Stimulated activated CD8-positive, alpha-beta memory T cell treated with anti-CD3 and anti-CD28 coated beads, Interleukin-15, amount 100 ng/mL, for 24 hours (primary cell): ENCODE data around the gene ZDHHC3.
"Not testable (repeated sequence)": the region's sequence is repeated elsewhere in the genome, so short reads cannot be mapped to it uniquely, and the experiment has no call there.

Experiments
- DNase-seq: peaks from one replicate; pipeline ENCODE4 v3.0.0-alpha.2; 2020; ENCODE audit warnings: low read depth

The ZDHHC3 gene

DNA sequence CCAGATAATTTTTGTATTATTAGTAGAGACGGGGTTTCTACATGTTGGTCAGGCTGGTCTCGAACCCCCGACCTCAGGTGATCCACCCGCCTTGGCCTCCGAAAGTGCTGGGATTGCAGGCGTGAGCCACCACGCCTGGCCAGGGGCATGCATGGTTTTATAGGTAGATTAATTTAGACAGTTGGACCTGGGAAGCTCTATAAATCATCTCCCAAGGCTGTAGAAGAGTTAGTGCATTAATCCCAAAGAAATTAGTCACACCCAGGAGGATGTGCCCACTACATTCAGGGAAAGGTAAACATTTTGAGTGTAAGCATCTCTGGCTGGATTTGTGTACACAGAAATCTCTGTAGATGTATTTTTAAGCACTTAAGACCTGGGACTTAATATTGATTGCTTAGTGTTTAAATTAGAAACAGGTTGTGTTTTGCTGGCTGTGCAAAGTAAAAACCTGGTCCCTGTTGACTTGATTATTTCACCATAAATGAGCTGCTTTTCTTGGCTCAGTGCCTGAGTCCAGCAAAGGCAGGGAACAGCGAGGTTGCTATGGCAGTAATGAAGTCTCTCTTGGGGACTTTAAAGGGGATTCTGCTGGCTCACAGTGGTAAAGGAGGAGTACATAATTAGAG lies 19.3 kb upstream of the ZDHHC3 start:
- no peak for DNase-seq

DNA sequence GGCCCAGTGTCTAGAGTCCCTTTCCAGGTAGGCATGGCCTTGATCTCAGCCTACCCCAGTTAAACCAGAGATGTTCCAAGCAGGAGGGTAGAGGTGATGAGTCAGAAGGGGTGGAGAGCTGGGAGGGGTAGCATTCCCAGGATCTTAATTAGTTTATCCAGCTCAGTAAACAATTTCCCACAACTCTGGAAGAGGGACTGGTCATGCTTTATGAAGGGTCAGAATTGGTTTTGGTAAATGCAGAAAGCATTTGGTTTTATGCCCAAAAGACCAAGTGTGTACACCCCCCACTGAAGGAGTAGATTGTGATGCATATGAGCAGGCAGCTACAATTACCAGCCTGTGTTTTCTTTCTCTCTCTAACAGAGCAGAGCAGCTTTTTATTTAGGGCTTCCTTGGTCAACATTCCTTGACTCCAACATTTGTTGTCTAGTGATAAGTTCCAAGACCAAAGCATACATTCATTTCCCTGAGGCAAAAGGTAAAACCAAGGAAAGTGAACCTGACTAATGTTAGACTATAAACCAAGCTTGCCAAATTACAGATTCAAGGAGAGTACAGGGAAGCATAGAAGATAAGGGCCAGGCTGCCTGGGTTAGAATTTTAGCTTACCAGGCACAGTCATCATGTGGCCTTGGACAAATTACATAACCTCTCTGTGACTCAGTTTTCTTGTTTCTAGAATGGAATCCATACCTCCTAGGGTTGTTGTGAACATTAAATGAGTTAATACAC lies 17.7 kb upstream of the ZDHHC3 start:
- no peak for DNase-seq

DNA sequence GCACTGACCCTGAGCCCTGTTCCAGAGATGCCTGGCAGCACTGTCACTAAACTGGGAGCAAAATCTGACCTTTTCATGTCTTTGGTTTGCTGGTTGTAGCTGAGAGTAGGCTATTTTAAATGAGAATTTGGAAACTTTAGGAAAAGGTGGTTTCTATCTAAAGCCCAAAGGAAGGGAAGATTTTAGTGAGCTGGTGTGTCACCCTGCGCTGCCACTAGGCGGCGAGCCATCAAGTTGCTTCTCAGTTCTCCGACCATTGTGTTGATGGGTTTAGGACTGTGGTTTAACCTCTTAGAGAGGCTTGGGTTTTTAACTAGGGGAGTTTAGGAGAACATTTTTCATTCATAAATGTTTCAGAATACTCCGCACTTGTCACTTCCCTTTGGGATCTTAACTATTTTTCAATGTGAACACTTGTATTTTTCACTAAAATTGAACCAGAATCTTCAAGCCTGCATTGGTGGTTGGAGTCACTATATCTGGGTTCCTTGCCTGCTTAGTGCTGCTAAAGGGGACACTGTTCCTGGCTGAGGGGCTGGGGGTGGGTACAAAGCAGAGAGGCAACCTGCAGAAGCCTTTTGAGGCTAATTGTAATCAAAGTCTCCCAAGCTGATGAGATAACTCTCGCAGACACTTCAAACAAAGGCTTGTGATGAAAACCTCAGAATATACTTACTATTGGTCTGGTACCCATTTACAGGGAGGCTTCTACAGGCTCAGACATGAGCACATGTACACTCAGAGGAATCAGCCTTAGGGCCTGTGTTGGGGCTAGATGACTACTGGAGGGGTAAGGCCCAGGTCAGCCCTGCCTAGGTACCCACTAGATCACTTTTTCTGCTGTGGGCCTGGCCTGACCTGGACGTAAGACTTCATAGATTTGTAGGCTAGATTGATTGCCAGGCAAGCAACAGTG lies 16.8 kb upstream of the ZDHHC3 start:
- no peak for DNase-seq

DNA sequence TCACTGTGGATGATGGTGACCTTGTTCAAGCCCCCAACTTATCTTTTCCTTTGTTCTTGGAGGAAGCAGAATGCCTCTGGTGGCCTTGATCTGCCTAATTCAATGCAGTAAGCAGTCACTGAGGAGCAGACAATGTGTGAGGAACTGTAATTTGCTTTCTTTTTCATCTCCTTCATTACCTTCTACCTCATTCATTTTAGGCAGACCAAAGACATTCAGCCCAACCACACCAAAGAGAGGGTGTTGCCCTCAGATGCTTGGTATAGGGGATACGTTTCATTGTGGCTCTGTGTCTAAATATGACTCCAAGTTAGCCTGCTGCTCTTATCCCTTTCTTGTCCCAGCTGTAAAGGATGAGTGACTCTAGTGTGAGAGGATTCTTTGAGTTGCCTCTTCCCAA lies 15.4 kb upstream of the ZDHHC3 start:
- no peak for DNase-seq

DNA sequence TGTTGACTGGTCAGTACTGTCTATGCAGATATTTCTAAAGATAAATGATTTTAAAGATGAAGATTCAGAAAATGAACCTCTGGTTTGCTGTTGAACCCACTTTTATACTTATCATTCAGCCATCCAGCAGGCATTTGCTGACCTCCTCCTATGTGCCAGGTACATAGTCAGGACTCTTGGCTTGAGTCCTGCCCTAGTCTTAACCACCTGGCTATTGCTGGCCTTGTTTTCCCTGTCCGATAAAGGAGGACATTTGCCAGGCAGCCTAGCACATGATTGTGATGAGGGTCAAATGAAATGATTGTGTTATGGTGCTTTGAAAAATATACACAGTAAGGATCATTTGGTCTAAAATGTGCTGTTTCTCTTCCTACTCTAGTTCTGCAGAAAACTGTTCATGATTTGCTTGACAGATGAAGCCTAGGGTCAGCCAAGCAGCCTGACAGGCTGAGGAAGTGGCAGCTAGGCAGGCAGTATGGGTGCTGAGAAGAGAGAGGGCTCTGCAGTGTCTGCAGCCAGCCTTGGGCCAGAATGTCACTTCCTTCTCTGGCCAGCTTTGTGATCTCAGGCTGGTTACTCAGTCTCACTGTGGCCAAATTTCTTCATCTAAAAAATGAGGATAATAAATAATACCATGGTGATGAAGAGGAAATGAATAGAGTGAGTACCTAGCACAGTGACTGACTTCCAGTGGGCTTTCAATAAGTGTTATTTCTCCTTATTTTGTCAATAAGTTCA lies 13.8 kb upstream of the ZDHHC3 start:
- DNase-seq: no peak

DNA sequence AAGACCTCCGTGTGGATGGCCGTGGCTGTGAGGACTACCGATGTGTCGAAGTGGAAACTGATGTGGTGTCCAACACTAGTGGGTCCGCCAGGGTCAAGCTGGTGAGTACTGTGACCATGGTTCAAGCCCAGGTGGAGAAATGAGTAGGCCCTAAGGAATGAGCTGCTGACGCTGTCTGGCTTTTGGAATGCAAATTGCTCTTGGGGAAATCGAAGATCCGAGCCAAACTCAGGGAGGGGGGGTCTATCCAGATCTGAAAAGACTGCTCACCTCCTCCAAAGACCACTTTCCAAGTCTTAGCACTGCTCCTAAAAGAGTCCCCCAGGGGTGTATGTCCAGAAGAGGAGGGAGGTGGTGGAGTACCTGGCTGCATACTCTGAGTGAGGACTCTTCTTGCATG lies 13.2 kb upstream of the ZDHHC3 start:
- no peak for DNase-seq

DNA sequence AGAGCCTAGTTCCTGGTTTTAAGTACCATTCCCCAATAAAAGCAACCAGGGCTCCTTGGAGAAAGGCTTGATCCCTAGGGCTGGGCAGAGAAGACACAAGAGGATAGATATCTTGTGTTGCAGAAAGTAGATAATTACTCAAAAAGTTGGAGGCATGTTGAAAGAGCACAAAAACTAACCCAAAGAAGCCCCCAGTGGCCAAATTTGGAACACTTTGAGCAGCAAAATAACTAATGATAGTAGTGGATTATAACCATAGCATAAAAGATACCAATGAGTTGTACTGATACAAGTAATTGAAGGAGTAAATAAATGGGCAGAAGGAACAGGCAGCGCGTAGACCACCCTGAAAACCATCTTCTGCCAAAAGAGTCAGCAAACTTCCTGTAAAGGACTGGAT lies 12.1 kb upstream of the ZDHHC3 start:
- no peak for DNase-seq

DNA sequence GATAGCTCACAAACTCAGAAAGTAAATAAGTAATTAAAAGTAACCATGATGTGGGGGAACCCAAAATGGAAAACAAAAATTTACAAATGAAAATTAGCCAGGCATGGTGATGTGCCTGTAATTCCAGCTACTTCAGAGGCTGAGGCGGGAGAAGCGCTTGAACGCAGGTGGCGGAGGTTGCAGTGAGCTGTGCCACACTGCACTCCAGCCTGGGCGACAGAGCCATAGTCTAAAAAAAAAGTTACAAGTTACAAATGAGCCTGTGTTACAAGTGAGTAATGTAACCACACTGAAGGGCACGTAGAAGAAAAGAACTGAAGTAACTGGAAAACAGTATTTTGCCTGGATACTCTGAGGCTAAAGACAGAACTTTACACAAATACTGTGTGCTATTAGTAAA lies 11.4 kb upstream of the ZDHHC3 start:
- no peak for DNase-seq

DNA sequence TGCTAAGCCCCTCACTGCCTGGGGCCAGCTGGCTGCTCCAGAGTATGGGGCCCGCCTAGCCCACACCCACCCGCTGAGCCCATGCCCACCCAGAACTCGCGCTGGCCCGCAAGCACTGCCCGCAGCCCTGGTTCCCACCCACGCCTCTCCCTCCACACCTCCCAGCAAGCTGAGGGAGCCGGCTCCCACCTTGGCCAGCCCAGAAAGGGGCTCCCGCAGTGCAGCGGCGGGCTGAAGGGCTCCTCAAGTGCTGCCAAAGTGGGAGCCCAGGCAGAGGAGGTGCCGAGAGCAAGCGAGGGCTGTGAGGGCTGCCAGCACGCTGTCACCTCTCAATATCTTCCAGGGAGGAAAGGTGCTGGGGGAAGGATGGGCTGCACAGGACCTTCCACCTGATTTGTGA lies 10.4 kb upstream of the ZDHHC3 start:
- not testable (repeated sequence) for DNase-seq

DNA sequence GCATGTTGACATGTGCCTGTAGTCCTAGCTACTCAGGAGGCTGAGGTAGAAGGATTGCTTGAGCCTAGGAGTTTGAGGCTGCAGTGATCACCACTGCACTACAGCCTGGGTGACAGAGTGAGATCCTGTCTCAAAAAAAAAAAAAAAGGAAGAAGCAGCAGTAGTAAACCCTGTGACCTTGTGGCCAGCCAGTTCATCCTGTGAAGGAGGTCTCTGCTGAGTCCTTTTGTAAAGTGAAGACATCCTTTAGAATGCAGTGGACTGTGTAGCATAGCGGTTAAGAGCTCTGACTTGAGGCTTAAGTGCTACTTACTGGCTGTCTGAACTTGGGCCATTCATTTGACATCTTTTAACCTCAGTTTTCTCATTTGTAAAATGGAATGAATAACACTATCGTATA lies 8.4 kb upstream of the ZDHHC3 start:
- DNase-seq: no peak

DNA sequence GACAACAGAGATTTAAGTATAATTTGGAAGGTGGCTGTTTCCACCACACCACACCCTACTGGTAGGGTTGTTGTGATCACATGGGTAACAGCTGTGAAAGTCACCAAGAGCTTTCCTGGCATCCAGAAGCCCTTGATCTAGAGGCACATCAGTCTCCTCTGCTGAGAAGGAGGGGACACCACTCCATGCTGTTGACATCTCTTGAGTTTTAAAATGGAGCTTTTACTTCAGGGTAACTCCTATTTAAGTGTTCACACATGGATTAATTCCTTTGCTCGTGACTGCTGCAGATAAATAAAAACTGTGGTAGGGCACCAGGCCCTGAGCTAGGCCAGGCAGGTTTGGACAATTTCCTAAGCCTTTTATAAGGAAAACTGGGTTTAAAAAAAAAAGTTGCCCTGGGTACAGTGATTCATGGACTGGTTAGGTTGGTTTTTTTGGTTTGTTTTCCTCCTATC lies 7.5 kb upstream of the ZDHHC3 start:
- no peak for DNase-seq

DNA sequence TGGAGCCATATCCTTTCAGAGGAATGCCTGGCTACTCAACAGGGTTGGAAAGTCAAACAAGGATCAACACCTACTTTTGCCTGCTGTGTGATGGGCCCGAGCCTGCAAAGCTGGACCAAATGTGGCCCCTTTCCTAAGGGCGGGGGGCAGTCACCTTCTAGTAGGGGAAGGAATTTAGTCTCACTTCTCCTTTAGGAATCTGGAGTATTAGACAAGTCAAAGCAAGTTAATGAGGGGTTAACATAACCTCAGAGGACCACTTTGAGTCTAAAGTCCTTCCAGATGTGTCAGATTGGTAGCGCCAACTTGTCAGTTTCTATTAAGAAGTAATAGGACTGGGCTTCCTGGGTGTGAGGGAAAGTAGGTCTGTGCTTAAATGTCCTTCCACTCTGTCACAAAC lies 6.8 kb upstream of the ZDHHC3 start:
- no peak for DNase-seq

DNA sequence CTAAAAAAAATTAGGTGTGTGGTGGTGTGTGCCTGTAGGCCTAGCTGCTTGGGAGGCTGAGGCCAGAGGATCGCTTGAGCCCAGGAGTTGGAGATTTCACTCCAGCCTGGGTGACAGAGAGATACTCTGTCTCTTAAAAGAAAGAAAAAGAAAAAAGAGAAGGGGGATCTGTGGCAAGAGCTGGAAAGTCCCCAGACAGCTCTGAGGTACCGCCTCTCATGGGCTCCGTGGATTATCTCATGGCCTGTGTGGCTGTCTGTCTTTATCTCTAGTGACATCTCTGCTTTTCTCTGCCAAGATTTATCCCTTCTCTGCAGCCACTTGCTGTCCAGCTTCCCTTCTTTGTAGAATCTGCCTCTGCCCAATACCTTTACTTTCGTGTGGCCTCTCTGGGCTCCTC lies 5.8 kb upstream of the ZDHHC3 start:
- DNase-seq: no peak

DNA sequence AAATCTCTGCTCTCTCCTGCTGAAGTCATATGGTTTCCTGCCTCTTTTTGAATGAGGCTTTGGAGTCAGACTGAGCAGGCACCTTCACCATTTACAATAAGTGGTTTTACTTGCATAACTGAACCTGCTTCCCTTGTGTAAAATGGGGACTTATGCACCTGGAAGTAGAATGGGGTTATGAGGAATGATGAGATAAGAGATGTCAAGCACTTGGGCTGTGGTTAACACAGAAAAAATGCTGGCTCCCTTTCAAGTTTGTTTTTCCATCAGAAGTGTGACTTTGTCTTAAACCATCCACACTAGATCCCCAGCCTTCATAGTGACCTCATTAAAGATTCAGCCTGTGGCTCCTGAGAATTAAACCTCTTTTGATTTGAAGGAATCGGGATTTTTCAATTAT lies 5.2 kb upstream of the ZDHHC3 start:
- DNase-seq: no peak

DNA sequence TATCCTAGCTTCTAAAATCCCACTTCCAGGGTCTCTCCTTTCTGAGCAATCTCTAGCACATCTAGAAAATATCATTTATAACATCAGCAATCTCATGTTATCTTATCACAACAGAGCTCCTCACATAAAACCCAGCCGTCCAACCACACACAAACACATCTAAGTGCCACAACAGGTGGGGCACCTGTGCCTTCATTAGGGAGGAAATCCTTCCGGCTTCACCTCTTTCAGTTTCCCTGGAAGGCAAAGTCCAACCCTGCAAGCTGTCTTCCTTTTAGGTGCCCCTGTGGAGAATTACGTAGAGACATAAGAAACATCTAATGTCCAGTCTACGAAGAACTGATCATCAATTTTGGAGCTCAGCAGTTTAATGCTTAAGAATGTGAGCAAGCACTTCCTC lies 1.6 kb downstream of the ZDHHC3 start:
- DNase-seq: no peak

DNA sequence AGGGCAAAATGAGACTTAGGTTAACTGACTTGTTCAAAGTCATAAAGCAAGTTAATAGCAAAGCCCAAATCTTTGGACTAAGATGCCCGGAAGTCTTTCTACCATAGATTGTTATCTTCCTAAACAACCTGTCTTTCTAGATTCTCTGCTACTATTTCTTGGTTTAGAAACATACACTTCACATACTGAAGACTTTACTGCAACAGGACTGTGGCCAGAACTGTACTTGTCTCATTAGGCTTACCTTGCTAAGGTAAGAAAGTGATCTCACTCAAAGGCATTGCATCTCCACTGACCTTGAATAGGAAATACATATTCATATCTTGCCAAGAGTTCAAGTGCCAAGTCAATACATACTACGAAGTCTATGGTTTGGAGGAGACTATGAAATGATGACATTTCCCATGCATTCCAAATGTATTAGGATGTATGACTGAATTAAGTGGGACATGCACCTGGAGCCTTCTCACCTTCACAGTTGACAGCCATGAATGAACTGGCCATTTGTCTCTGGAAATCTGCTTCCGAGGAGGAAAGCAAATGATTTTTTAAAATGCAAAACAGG lies 5.0 kb downstream of the ZDHHC3 start:
- DNase-seq: no peak

DNA sequence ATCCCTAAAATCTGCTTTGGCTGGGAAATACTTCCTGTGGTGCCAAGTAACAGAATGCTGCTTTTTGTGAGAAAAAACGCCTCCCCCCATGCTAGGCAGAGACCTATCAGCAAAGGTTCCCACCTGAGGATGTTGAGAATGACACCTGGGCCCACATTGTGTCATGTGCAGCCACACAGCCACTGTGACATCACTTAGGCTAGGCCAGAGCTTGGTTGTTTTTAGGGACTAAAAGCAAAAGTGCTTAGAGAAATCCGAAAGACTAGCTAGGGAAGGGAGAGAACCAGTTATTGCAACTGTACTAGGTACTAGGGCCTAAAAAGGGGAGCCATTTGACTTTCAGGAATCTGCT lies 6.2 kb downstream of the ZDHHC3 start:
- no peak for DNase-seq

DNA sequence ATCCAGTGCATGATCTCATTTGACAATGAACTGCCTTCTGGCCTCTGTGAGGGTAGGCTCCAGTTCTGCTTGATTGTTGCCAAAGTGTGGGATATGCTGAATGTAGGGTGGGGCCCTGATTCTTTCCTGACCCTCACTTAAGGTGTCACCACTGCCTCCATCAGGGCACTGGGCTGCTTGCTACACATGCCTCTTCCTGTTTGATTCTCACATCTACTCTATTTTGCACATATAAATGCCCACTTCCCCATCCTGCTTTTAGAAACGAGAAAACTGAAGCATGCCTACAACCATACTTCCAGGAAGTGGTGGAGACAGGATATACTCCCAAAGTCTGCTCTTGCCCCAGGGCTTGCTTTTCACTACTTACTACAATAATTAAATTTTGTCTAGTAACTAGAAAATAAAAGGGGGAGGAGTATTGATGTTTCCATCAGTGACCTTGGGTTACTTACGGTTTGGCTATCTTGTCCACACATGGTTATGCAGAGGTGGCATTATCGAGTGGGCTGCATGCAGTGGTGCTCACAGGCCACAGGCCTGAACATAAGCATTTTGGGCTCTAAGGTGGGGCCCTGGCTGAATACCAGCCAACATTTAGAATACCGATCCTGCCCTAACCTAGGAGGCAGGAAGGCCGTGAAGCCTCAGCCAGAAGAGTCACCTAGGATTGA lies 6.7 kb downstream of the ZDHHC3 start:
- no peak for DNase-seq

DNA sequence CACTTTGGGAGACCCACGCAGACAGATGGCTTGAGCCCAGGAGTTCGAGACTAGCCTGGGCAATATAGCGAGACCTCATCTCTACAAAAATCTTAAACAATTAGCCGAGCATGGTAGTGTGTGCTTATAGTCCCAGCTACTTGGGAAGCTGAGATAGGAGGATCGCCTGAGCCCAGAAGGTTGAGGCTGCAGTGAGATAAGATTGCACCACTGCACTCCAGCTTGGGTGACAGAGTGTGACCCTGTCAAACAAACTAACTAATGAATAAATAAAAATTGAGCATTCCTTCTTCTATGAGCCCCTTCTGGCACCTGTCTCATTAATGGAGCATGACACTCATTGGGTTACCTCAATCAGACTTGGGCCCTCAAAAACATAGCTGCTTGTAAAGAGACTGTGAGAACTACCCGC lies 7.5 kb downstream of the ZDHHC3 start:
- DNase-seq: no peak

DNA sequence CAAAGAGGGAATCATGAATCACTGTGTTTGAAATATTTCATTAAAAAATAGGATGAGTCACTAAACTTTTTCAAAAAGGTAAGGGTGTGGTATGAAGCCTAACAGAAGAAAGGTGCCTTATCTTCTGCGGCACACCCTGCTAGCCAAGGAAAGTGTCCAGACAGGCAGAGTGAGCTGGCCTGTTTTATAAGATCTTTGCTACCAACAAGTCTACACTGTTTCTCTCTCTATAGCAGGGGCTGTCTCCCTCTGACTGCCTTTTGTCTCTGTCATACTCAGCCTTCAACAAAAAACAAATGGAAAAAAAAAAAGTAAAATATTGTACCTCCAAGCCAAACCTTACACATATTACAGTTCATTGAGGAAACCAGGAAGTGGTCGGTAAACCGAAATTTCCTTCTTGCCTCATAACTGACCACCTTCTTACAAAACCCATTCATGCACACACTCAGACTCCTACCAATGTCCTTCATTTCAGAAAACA lies 9.1 kb downstream of the ZDHHC3 start:
- no peak for DNase-seq

DNA sequence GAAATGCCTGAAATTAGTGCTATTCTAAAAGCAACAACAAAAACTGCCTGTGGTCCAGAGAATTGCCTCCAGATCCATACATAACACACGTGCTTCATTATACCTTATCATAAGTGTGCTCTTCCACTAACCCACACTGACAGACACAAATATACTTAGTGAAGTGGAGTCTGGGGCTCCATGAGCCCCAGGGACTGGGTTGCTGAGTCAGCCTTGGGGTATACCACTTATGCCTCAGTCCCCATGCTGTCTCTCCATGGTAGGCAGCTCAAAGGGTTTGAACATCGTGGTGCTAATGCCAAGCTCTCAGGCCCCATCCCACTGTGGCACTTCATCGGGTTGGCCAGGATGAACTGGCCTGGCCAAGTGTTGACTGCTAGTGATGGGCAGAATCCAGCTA lies 10.8 kb downstream of the ZDHHC3 start:
- DNase-seq: no peak
